ENCODE data around the gene P2RY1. TPM values are rescaled to one million over a fixed set of nuclear protein-coding genes. Genes with fewer than 3 reads are reported as not detected.

P2RY1 gene
- total and polyA plus RNA-seq, 9 of the 15 experiments (the other 6 are each of a cell fraction or from before 2014, with no cell fraction given) = 6.0 to 27.9 (median 18.4) TPM

- TF ChIP-seq JUND (IDR thresholded peaks at IDR 0.05; ENCODE audit: borderline replicate concordance, low read depth, low read length) (no peak), JUND (tag; IDR thresholded peaks at IDR 0.05; ENCODE audit: borderline replicate concordance, low read depth, low read length) (peak; percentile 71; the same call in 2 of the 3 replicates), MNT (conservative IDR thresholded peaks at IDR 0.05) (peak; percentile 30 to 55; a peak in 2 of 4 replicates), ZNF395 (CRISPR knock-in tag; IDR thresholded peaks at IDR 0.05) (no peak; the same call in 1 of the 2 replicates), CTBP1 (IDR thresholded peaks at IDR 0.05; ENCODE audit: borderline replicate concordance) (peak; percentile 65; the same call in 1 of the 2 replicates), FOSL1 (tag; conservative IDR thresholded peaks at IDR 0.05) (peak; percentile 85), ZNF239 (CRISPR knock-in tag; IDR thresholded peaks at IDR 0.05) (no peak), EHMT2 (IDR thresholded peaks at IDR 0.05) (0 out of 2 replicates have a peak, but pooled peaks have one; percentile 25), NR2C1 (IDR thresholded peaks at IDR 0.05) (peak; percentile 61), NR2C1 (tag; IDR thresholded peaks at IDR 0.05) (no peak; the same call in none of the 2 replicates), ZBTB11 (CRISPR knock-in tag; IDR thresholded peaks at IDR 0.05) (peak in 1 of 3 experiments; percentile 53; a peak in 2 of 6 replicates), MEIS2 (IDR thresholded peaks at IDR 0.05; ENCODE audit: partially characterized antibody) (peak; percentile 36)
These were observed 15.2 kb downstream of the P2RY1 start (continued) for GRCh38 chr3:152849996-152850578.
